Prostate gland (tissue), 2 donors: ENCODE results near the gene CNST. TPM values are rescaled to one million over a fixed set of nuclear protein-coding genes. Genes with fewer than 3 reads are reported as not detected.

Experiments used
- DNase-seq: peaks from one replicate; pipeline ENCODE4 v3.0.0-alpha.2; 2019; ENCODE audit warnings: low spot score
- H3K27ac ChIP-seq, 2 donors: fragments of 200-600 bp; sonication (generic); 2 replicates each; pipeline ENCODE4 v1.5.1; 2017 to 2019
- H3K27me3 ChIP-seq: fragments of 200-600 bp; sonication (generic); replicated peaks from 2 replicates; pipeline ENCODE4 v1.5.1; 2019; ENCODE audit not compliant: insufficient read depth
- H3K36me3 ChIP-seq, 2 donors: fragments of 200-600 bp; sonication (generic); 1 replicate in 1 of 2; 2 replicates in 1 of 2; pipeline versions ENCODE4 v1.5.1 to v1.8.1; 2017 to 2019
- H3K4me1 ChIP-seq: fragments of 200-600 bp; sonication (generic); replicated peaks from 2 replicates; pipeline ENCODE4 v1.5.1; 2019
- H3K4me3 ChIP-seq, 2 donors: fragments of 200-600 bp; sonication (generic); 2 replicates each; pipeline ENCODE4 v1.5.1; 2017 to 2019
- H3K9me3 ChIP-seq: fragments of 200-600 bp; sonication (generic); 2 replicates; pipeline ENCODE4 v1.5.1; 2017
- POLR2A ChIP-seq: fragments of 450-650 bp; IDR thresholded peaks from one replicate; pipeline ENCODE4 v1.6.1; 2016; ENCODE audit warnings: antibody characterized with exemption, mild to moderate bottlenecking
- POLR2AphosphoS5 ChIP-seq: sonication (generic); formaldehyde crosslinking; IDR thresholded peaks from one replicate; pipeline ENCODE4 v1.6.1; 2017; ENCODE audit warnings: antibody characterized with exemption
- WGBS: methylation state at CpG from one replicate; pipeline ENCODE4 v1.1.5; 2018; 5-methylcytosine and 5-hydroxymethylcytosine counted together
- intact Hi-C: fragments of 100-400 bp; cut with DNase I; formaldehyde crosslinking; loops from one replicate; pipeline ENCODE4 v1.14.2; 2022
- total RNA-seq, 2 donors: library from RNA; depleted of rRNA; stranded (reverse); fragments of >200 nt; gene quantifications; one replicate each; pipeline ENCODE4 v1.1.0, GENCODE V29; 2016
- TF ChIP-seq, protein P1 (sequence below), 4 experiments: fragments of 200-600 bp in 2 of 4; fragments of 450-650 bp in 2 of 4; sonication (generic) in 2 of 4; IDR thresholded peaks; 1 replicate in 3 of 4; 2 replicates in 1 of 4; pipeline ENCODE4 v1.5.1; 2016 to 2019; ENCODE audit warnings: antibody characterized with exemption in 4 of 4, mild to moderate bottlenecking in 2 of 4, moderate library complexity in 2 of 4

Gene CNST
- total RNA-seq, 2 donors from 2014 or later, result 19.4 to 52.6 TPM

DNA sequence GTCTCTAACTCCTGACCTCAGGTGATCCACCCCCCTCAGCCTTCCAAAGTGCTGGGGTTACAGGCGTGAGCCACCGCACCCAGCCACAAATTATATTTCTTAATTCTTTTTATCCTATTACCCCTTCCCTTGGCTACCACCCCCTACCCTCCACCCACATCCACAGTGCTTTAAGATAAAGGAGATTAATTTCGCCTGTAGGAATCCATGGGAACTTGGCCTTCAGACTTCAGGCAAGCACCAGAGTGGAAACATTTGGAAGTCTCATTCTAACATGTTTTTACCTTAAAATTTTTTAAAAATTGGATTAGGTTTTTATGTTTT, 10.4 kb downstream of the CNST start:
- intact Hi-C loops, result loop anchor here (10.0 kb wide), 1 partner anchor 1602 kb away; no protein-coding TSS in a partner anchor
- WGBS, result 90% methylated on average over 3 of the region's 3 CpGs
- no peaks in the 10 kb centered on the region for H3K27me3 ChIP-seq
- no peaks in the 10 kb centered on the region for H3K36me3 ChIP-seq
- TF ChIP-seq POLR2A (no peak), POLR2AphosphoS5 (no peak)
- TF ChIP-seq, protein P1, sequence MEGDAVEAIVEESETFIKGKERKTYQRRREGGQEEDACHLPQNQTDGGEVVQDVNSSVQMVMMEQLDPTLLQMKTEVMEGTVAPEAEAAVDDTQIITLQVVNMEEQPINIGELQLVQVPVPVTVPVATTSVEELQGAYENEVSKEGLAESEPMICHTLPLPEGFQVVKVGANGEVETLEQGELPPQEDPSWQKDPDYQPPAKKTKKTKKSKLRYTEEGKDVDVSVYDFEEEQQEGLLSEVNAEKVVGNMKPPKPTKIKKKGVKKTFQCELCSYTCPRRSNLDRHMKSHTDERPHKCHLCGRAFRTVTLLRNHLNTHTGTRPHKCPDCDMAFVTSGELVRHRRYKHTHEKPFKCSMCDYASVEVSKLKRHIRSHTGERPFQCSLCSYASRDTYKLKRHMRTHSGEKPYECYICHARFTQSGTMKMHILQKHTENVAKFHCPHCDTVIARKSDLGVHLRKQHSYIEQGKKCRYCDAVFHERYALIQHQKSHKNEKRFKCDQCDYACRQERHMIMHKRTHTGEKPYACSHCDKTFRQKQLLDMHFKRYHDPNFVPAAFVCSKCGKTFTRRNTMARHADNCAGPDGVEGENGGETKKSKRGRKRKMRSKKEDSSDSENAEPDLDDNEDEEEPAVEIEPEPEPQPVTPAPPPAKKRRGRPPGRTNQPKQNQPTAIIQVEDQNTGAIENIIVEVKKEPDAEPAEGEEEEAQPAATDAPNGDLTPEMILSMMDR (IDR thresholded peaks at IDR 0.05), result no peak
- no peaks in the 10 kb centered on the region for H3K9me3 ChIP-seq
- DNase-seq, result no peak
- H3K4me1 ChIP-seq, result no peaks in the 10 kb centered on the region
- H3K27ac ChIP-seq, result no peak overlapping the region
- H3K4me3 ChIP-seq, result no peak overlapping the region

DNA sequence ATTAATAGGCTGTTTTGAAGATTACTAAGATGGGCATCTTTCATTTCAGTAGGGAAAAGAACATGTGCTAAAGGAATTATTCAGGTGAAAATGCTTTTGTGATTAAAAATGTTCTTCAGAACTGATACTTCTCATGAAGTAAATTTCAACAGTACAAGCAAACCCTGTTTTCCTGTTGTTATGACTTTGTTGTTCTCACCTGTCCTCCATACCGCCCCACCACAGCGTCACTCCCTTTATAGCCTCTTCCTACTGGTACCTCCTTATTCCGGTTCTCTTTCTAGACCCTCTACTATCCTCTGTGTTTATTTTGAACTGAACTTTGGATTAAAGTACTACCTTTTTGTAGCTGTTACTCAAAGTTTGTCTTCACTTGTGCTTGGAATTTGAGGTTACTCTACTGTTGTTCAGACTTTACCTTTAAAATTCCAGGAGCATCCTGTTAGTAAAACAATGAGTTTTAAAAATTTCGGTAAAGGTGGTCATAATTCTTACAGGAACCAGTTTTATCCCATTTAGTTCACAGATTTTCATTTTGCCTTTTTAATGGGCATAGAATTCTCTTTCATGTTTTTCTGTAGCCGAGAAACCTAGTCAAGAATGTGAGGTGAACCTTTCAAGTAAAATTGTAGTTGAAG, 10.9 kb downstream of the CNST start:
- intact Hi-C loops, result loop anchor here (10.0 kb wide), 1 partner anchor 1602 kb away; no protein-coding TSS in a partner anchor
- TF ChIP-seq, protein P1 (IDR thresholded peaks at IDR 0.05), result no peak
- no peak for TF ChIP-seq POLR2A
- no peak for TF ChIP-seq POLR2AphosphoS5
- Histone ChIP-seq H3K4me1 (no peaks in the 10 kb centered on the region), H3K9me3 (no peaks in the 10 kb centered on the region), H3K4me3 (no peak overlapping the region), H3K27me3 (no peaks in the 10 kb centered on the region), H3K27ac (no peak overlapping the region), H3K36me3 (no peaks in the 10 kb centered on the region)
- WGBS, result 63% methylated on average over 5 of the region's 5 CpGs
- no peak for DNase-seq

DNA sequence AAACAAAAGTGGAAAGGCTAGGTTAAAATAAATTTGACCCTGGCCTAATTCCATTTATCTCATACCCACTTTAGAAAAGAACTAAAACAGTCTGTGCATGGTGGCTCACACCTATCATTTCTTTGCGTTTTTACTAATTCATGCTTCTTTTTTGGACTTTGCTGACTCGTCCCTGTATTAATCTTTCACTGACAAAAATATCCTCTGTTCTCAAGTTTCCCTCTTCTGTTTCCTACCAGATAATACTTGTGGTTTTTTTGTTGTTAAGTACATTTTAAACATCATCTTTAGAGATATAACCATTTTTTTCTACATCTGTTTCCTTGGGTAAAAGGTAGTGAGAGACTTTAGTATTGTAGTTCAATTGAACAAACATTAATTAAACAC, 11.5 kb downstream of the CNST start:
- TF ChIP-seq POLR2AphosphoS5 (no peak), POLR2A (no peak)
- TF ChIP-seq, protein P1 (IDR thresholded peaks at IDR 0.05), result no peak
- no peaks in the 10 kb centered on the region for H3K27me3 ChIP-seq
- intact Hi-C loops, result loop anchor here (10.0 kb wide), 1 partner anchor 1603 kb away; no protein-coding TSS in a partner anchor
- H3K27ac ChIP-seq, result no peak overlapping the region
- H3K36me3 ChIP-seq, result no peaks in the 10 kb centered on the region
- H3K4me1 ChIP-seq, result no peaks in the 10 kb centered on the region
- 57% methylated on average over 2 of the region's 2 CpGs for WGBS
- no peak for DNase-seq
- no peaks in the 10 kb centered on the region for H3K9me3 ChIP-seq
- H3K4me3 ChIP-seq, result no peak overlapping the region

DNA sequence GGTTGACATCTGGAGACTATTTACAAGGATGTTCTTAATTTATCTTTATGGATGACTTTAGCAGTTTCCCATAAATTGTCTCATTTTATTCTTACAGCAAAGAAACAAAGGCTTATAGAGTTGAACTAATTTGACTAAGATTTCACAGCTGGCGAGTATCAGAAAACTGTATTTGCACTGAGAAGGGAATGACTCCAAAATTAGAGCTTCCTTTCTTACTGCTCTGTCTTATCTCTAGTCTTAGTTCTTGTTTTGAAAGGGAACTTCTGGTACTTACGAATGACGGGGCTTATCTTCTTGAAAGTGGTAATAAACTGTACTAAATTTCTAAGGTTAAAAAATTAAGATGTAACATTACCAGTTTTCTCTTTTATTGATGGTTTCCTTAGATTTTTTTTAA, 13.6 kb downstream of the CNST start:
- DNase-seq, result no peak
- TF ChIP-seq, protein P1 (IDR thresholded peaks at IDR 0.05), result no peak
- Histone ChIP-seq H3K36me3 (no peaks in the 10 kb centered on the region), H3K27ac (no peak overlapping the region), H3K9me3 (no peaks in the 10 kb centered on the region), H3K4me1 (peaks cover 3% of the 10 kb centered on the region), H3K4me3 (no peak overlapping the region), H3K27me3 (no peaks in the 10 kb centered on the region)
- 19% methylated on average over 3 of the region's 3 CpGs for WGBS
- intact Hi-C loops, result loop anchor here (10.0 kb wide), 1 partner anchor 1605 kb away; no protein-coding TSS in a partner anchor
